CD14-positive monocyte (primary cell): ENCODE results near the gene COPE. TPM values are rescaled to one million over a fixed set of nuclear protein-coding genes. Genes with fewer than 3 reads are reported as not detected.

Experiments
- DNase-seq, 3 donors: peaks; one replicate each; pipeline ENCODE4 v3.0.0-alpha.2; 2011 to 2022
- H2AFZ ChIP-seq: 2 replicates; pipeline ENCODE4 v1.6.0; 2012; ENCODE audit warnings: mild to moderate bottlenecking, low read depth, low read length, inconsistent platforms; ENCODE audit not compliant: insufficient read depth, poor library complexity, severe bottlenecking
- H3K27ac ChIP-seq, 2 donors: 1 replicate in 1 of 2; 2 replicates in 1 of 2; pipeline ENCODE4 v1.5.1; 2012 to 2013; ENCODE audit warnings: low read length in 2 of 2, control low read depth in 1 of 2, inconsistent platforms in 1 of 2, low read depth in 1 of 2, mild to moderate bottlenecking in 1 of 2
- H3K27me3 ChIP-seq, 2 donors: one replicate each; pipeline versions ENCODE4 v1.6.0 to v1.6.1; 2011 to 2013; ENCODE audit warnings: low read length in 2 of 2; ENCODE audit not compliant: control insufficient read depth in 2 of 2, insufficient read depth in 2 of 2
- H3K36me3 ChIP-seq, 2 donors: replicated peaks in 1 of 2; 1 replicate in 1 of 2; 2 replicates in 1 of 2; pipeline versions ENCODE4 v1.5.1 to v1.6.1; 2012 to 2013; ENCODE audit warnings: low read length in 2 of 2, control low read depth in 1 of 2, inconsistent platforms in 1 of 2, mild to moderate bottlenecking in 1 of 2; ENCODE audit not compliant: insufficient read depth in 2 of 2, control insufficient read depth in 1 of 2
- H3K4me1 ChIP-seq, 2 donors: 1 replicate in 1 of 2; 2 replicates in 1 of 2; pipeline versions ENCODE4 v1.5.1 to v1.6.1; 2012 to 2013; ENCODE audit warnings: low read length in 2 of 2, control low read depth in 1 of 2, inconsistent platforms in 1 of 2, mild to moderate bottlenecking in 1 of 2, moderate library complexity in 1 of 2; ENCODE audit not compliant: insufficient read depth in 2 of 2, control insufficient read depth in 1 of 2
- H3K4me2 ChIP-seq: replicated peaks from 2 replicates; pipeline ENCODE3; 2012; ENCODE audit warnings: low read length, moderate library complexity, mild to moderate bottlenecking; ENCODE audit not compliant: poor library complexity, severe bottlenecking; ENCODE audit errors: extremely low read depth
- H3K4me3 ChIP-seq, 3 experiments: fragments of 200-600 bp in 1 of 3; sonication (generic) in 1 of 3; replicated peaks in 1 of 3; 1 replicate in 2 of 3; 2 replicates in 1 of 3; pipeline ENCODE4 v1.5.1; 2011 to 2013; ENCODE audit warnings: low read length in 3 of 3, mild to moderate bottlenecking in 3 of 3, control low read depth in 2 of 3, low read depth in 2 of 3, inconsistent platforms in 1 of 3, moderate library complexity in 1 of 3
- H3K79me2 ChIP-seq: 2 replicates; pipeline ENCODE4 v1.6.0; 2012; ENCODE audit warnings: mild to moderate bottlenecking, control low read depth, inconsistent platforms, low read length, moderate library complexity; ENCODE audit not compliant: insufficient read depth
- H3K9ac ChIP-seq: 2 replicates; pipeline ENCODE4 v1.6.0; 2017; ENCODE audit warnings: low read length, mild to moderate bottlenecking; ENCODE audit not compliant: insufficient read depth, poor library complexity, severe bottlenecking
- H3K9me3 ChIP-seq, 2 donors: replicated peaks in 1 of 2; 1 replicate in 1 of 2; 2 replicates in 1 of 2; pipeline versions ENCODE4 v1.5.1 to v1.6.1; 2012 to 2013; ENCODE audit warnings: low read length in 2 of 2, control low read depth in 1 of 2; ENCODE audit not compliant: control insufficient read depth in 1 of 2, insufficient read depth in 1 of 2
- H4K20me1 ChIP-seq: 2 replicates; pipeline ENCODE4 v1.6.0; 2012; ENCODE audit warnings: mild to moderate bottlenecking, low read length, control low read depth, moderate library complexity; ENCODE audit not compliant: insufficient read depth
- H3K27ac Mint-ChIP-seq, 7 donors: one replicate each; pipeline ENCODE4 v1.8.0; 2020; ENCODE audit warnings: mild to moderate bottlenecking in 7 of 7, mixed read lengths in 7 of 7, moderate library complexity in 6 of 7, inconsistent platforms in 2 of 7
- H3K27me3 Mint-ChIP-seq, 3 donors: one replicate each; pipeline ENCODE4 v1.8.0; 2021 to 2022; ENCODE audit warnings: low read depth in 3 of 3, mild to moderate bottlenecking in 3 of 3, mixed read lengths in 3 of 3, moderate library complexity in 3 of 3, inconsistent platforms in 1 of 3
- H3K36me3 Mint-ChIP-seq, 2 donors: one replicate each; pipeline ENCODE4 v1.8.0; 2020; ENCODE audit warnings: mixed read lengths in 2 of 2, inconsistent platforms in 1 of 2, mild to moderate bottlenecking in 1 of 2
- H3K4me1 Mint-ChIP-seq: one replicate; pipeline ENCODE4 v1.8.0; 2020; ENCODE audit warnings: mild to moderate bottlenecking, mixed read lengths
- H3K4me3 Mint-ChIP-seq, 2 donors: one replicate each; pipeline ENCODE4 v1.8.0; 2020; ENCODE audit warnings: mild to moderate bottlenecking in 2 of 2, mixed read lengths in 2 of 2, moderate library complexity in 1 of 2
- H3K9me3 Mint-ChIP-seq, 7 donors: one replicate each; pipeline ENCODE4 v1.8.0; 2020 to 2022; ENCODE audit warnings: mixed read lengths in 7 of 7, mild to moderate bottlenecking in 6 of 7, moderate library complexity in 6 of 7, inconsistent platforms in 2 of 7
- CTCF ChIP-seq: fragments of 200-600 bp; IDR thresholded peaks from one replicate; pipeline ENCODE4 v1.8.0; 2022; ENCODE audit warnings: antibody characterized with exemption, mild to moderate bottlenecking
- WGBS: methylation state at CpG from one replicate; pipeline ENCODE4 v1.1.5; 2013; ENCODE audit warnings: missing lambda C conversion rate; ENCODE audit not compliant: insufficient coverage; 5-methylcytosine and 5-hydroxymethylcytosine counted together
- intact Hi-C, 2 donors: fragments of 100-400 bp; cut with micrococcal nuclease; formaldehyde crosslinking; loops; one replicate each; pipeline versions ENCODE4 v1.15.0 to v1.15.1; 2023
- polyA plus RNA-seq, 3 donors: library from polyadenylated mRNA; depleted of rRNA in 1 of 3; unstranded in 2 of 3; stranded (reverse) in 1 of 3; fragments of 300-500 nt in 2 of 3; fragments of >200 nt in 1 of 3; fragmentation: Illumina TruSeq in 2 of 3; gene quantifications; 1 replicate in 2 of 3; 2 replicates in 1 of 3; pipeline ENCODE4 v1.2.3, GENCODE V29; 2012 to 2021

Gene COPE
- polyA plus RNA-seq, 3 donors: 331 to 345 (median 345) TPM

- H3K4me1 Mint-ChIP-seq: peaks cover 12% of the 10 kb centered on the region
- intact Hi-C loops: no loop called here
- H3K9me3 Mint-ChIP-seq: peaks cover 0 to 9% (median 2%) of the 10 kb centered on the region in 7 donors
- no peak overlapping the region for H2AFZ ChIP-seq
- no peaks in the 10 kb centered on the region for H3K79me2 ChIP-seq
- no peak for DNase-seq
- peaks cover 0 to 8% of the 10 kb centered on the region in 2 donors for H3K36me3 ChIP-seq
- no peak overlapping the region for H3K4me3 Mint-ChIP-seq
- peaks cover 0 to 6% (median 5%) of the 10 kb centered on the region in 3 donors for H3K27me3 Mint-ChIP-seq
- no peak overlapping the region for H3K27ac Mint-ChIP-seq
- H3K4me1 ChIP-seq: peaks cover 4 to 5% of the 10 kb centered on the region in 2 donors
- TF ChIP-seq CTCF: no peak
- H3K9me3 ChIP-seq: no peaks in the 10 kb centered on the region
- H3K4me2 ChIP-seq: no peak overlapping the region
- H3K36me3 Mint-ChIP-seq: peaks cover 10 to 12% of the 10 kb centered on the region in 2 donors
- no peak overlapping the region for H3K4me3 ChIP-seq
- 94% methylated on average over 3 of the region's 5 CpGs for WGBS
- H4K20me1 ChIP-seq: no peaks in the 10 kb centered on the region
- H3K27ac ChIP-seq: no peak overlapping the region
- no peak overlapping the region for H3K9ac ChIP-seq
- H3K27me3 ChIP-seq: no peaks in the 10 kb centered on the region
Measured at GRCh38 chr19:18948976-18949356, 29.8 kb upstream of the COPE start.

GRCh38 chr19:18948075-18948975, 29.1 kb upstream of the COPE start:
- Histone ChIP-seq H2AFZ (no peak overlapping the region), H3K36me3 (peaks cover 0 to 8% of the 10 kb centered on the region in 2 donors), H3K4me3 (no peak overlapping the region), H3K4me2 (no peak overlapping the region), H3K9ac (no peak overlapping the region), H4K20me1 (no peaks in the 10 kb centered on the region), H3K27ac (no peak overlapping the region), H3K27me3 (no peaks in the 10 kb centered on the region), H3K79me2 (no peaks in the 10 kb centered on the region), H3K4me1 (peaks cover 4 to 5% of the 10 kb centered on the region in 2 donors), H3K9me3 (no peaks in the 10 kb centered on the region)
- TF ChIP-seq CTCF: no peak
- intact Hi-C loops: no loop called here
- WGBS: 84% methylated on average over 13 of the region's 15 CpGs
- H3K4me3 Mint-ChIP-seq: no peak overlapping the region
- peaks cover 0 to 6% (median 5%) of the 10 kb centered on the region in 3 donors for H3K27me3 Mint-ChIP-seq
- DNase-seq: no peak
- peaks cover 0 to 9% (median 2%) of the 10 kb centered on the region in 7 donors for H3K9me3 Mint-ChIP-seq
- peaks cover 12% of the 10 kb centered on the region for H3K4me1 Mint-ChIP-seq
- H3K36me3 Mint-ChIP-seq: peaks cover 10 to 13% of the 10 kb centered on the region in 2 donors
- H3K27ac Mint-ChIP-seq: no peak overlapping the region
